ENCODE data around the gene SQSTM1. TPM values are rescaled to one million over a fixed set of nuclear protein-coding genes. Genes with fewer than 3 reads are reported as not detected.
A peak's percentile ranks its signal among the peaks of the same experiment; 100 is the strongest.

SQSTM1 gene
- polyA plus RNA-seq, 2 of the 4 experiments (the other 2 are of a cell fraction), result 362 to 625 TPM

DNA sequence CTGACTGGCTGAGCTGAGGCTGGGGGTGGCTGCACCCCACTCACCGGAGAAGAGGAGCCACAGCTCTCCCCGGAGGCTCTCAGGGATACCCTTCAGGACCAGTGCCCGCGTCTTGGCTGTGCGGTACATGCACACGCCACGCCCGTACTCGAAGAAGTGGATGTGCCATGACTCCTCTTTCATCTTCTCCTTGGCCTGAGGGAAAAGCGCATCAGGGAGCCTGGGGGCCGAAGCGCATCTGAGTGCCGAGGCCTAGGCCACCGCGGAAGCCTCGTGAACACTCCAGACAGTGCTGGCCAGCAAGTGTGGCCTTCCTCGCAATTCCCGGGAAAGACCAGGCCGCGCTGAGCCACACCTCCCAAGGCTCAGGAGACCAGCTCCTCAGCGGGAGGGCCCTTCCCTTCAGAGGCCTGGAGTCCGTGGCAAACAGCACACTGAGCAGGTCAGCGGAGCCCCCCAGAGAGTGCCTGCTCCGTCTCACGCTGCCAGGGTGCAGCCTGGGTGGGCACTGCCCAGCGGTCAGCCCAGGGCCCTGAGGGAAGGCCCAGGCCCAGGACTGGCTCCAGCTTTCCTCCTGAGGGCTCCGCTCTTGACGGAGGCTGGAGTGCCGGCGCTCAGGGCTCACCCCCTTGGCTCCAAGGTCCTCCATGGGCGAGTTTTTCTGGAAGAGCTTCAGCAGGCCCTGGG lies 58.4 kb downstream of the SQSTM1 start:
- CTCF ChIA-PET, result interaction anchor here (0.8 to 2.5 kb wide), 2 partner anchors 10 to 29 kb away, joined by 3 to 7 read pairs; no protein-coding TSS in a partner anchor
- no peak overlapping the region for H3K27ac ChIP-seq
- no peak for DNase-seq (ENCODE audit: low read depth in 1 of 2, low spot score in 1 of 2)
- no peak for FAIRE-seq
- 99% methylated on average over 25 of the region's 31 CpGs for WGBS (ENCODE audit: missing lambda C conversion rate)
- no peak overlapping the region for H3K4me3 ChIP-seq
- TF ChIP-seq EHF (CRISPR knock-in tag; IDR thresholded peaks at IDR 0.05), result no peak
- TF ChIP-seq ZFP36 (IDR thresholded peaks at IDR 0.05; ENCODE audit: borderline replicate concordance, partially characterized antibody), result no peak
- TF ChIP-seq, protein P1, sequence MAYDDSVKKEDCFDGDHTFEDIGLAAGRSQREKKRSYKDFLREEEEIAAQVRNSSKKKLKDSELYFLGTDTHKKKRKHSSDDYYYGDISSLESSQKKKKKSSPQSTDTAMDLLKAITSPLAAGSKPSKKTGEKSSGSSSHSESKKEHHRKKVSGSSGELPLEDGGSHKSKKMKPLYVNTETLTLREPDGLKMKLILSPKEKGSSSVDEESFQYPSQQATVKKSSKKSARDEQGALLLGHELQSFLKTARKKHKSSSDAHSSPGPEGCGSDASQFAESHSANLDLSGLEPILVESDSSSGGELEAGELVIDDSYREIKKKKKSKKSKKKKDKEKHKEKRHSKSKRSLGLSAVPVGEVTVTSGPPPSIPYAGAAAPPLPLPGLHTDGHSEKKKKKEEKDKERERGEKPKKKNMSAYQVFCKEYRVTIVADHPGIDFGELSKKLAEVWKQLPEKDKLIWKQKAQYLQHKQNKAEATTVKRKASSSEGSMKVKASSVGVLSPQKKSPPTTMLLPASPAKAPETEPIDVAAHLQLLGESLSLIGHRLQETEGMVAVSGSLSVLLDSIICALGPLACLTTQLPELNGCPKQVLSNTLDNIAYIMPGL (CRISPR knock-in tag; IDR thresholded peaks at IDR 0.05; ENCODE audit: borderline replicate concordance), result no peak
- peaks cover 20% of the 10 kb centered on the region for H3K9me3 ChIP-seq
- peak in 1 of 2 experiments; percentile 17; a peak in 3 of 6 replicates for ATAC-seq
- POLR2A ChIA-PET, result no interaction called here
- no peak overlapping the region for H3K4me2 ChIP-seq
- H3K4me1 ChIP-seq, result no peaks in the 10 kb centered on the region

DNA sequence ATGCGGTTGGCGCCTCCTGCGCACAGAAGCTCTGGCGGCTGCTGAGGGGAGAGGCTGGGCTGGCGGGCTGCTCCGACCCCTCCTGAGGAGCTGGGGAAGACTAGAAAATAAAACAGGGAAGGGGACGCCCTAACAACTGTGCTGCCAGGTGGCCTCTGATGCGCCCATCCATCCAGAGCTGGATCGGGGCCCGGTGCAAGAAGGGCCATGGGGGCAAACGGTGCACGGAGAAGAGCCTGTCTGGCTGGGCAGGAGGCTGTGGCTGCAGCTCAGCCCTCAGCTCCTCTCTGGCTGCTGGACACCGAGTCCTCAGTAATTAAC lies 58.9 kb downstream of the SQSTM1 start:
- Histone ChIP-seq H3K4me1 (no peaks in the 10 kb centered on the region), H3K4me2 (no peak overlapping the region), H3K27ac (no peak overlapping the region), H3K9me3 (peaks cover 25% of the 10 kb centered on the region), H3K4me3 (no peak overlapping the region)
- no peak for FAIRE-seq
- TF ChIP-seq, protein P2, sequence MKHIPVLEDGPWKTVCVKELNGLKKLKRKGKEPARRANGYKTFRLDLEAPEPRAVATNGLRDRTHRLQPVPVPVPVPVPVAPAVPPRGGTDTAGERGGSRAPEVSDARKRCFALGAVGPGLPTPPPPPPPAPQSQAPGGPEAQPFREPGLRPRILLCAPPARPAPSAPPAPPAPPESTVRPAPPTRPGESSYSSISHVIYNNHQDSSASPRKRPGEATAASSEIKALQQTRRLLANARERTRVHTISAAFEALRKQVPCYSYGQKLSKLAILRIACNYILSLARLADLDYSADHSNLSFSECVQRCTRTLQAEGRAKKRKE (CRISPR knock-in tag; IDR thresholded peaks at IDR 0.05; ENCODE audit: low read depth), result no peak
- TF ChIP-seq GATA3 (IDR thresholded peaks at IDR 0.05; ENCODE audit: borderline replicate concordance) (no peak), TP53 (CRISPR knock-in tag; IDR thresholded peaks at IDR 0.05) (no peak), MYC (IDR thresholded peaks at IDR 0.05; ENCODE audit: borderline replicate concordance, low read length) (no peak)
- TF ChIP-seq, protein P1 (CRISPR knock-in tag; IDR thresholded peaks at IDR 0.05; ENCODE audit: borderline replicate concordance), result no peak
- TF ChIP-seq, protein P3, sequence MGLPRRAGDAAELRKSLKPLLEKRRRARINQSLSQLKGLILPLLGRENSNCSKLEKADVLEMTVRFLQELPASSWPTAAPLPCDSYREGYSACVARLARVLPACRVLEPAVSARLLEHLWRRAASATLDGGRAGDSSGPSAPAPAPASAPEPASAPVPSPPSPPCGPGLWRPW (IDR thresholded peaks at IDR 0.05), result no peak
- TF ChIP-seq, protein P4, sequence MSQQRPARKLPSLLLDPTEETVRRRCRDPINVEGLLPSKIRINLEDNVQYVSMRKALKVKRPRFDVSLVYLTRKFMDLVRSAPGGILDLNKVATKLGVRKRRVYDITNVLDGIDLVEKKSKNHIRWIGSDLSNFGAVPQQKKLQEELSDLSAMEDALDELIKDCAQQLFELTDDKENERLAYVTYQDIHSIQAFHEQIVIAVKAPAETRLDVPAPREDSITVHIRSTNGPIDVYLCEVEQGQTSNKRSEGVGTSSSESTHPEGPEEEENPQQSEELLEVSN (IDR thresholded peaks at IDR 0.05; ENCODE audit: borderline replicate concordance, low read depth), result no peak
- DNase-seq (ENCODE audit: low read depth in 1 of 2, low spot score in 1 of 2), result no peak
- POLR2A ChIA-PET, result no interaction called here
- 96% methylated on average over 12 of the region's 13 CpGs for WGBS (ENCODE audit: missing lambda C conversion rate)
- ATAC-seq, result no peak; a peak in 1 of 6 replicates
- CTCF ChIA-PET, result interaction anchor here (2.5 kb wide), 1 partner anchor 29 kb away, joined by 7 read pairs; no protein-coding TSS in a partner anchor

DNA sequence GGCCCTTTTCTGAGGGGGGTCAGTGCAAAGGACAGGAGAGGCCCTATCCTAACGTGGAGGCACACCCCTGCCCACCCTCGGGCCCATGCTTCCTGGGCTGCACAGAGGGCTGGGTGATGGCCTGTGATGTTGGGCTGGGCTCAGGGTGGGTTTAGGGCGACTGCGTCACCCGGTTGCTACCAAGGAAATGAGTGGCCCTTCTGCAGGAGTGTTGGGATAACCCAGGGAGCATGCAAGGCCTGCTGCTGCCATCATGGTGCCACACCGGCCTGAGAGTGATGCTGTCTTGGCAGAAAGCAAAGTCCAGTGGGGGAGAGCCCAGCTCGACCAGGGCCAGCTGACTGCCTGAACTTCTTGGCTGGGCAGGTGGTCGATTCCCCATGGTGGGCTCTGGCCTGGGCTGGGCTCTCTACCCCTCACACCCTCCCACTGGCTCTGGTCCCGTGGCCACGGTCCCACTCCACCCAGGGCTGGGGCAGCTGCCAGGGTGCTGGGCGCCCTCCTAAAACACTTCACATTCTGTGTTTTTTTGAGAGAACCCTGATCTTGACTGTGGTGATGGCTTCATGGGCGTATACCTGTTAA lies 59.5 kb downstream of the SQSTM1 start:
- Histone ChIP-seq H3K4me3 (no peak overlapping the region), H3K27ac (no peak overlapping the region), H3K4me1 (no peaks in the 10 kb centered on the region), H3K4me2 (no peak overlapping the region), H3K9me3 (peaks cover 30% of the 10 kb centered on the region)
- TF ChIP-seq HOXA7 (CRISPR knock-in tag; IDR thresholded peaks at IDR 0.05), result no peak
- no peak for TF ChIP-seq CHD2 (IDR thresholded peaks at IDR 0.05; ENCODE audit: low read length, partially characterized antibody)
- TF ChIP-seq, protein P4 (IDR thresholded peaks at IDR 0.05; ENCODE audit: borderline replicate concordance, low read depth), result no peak
- no peak for TF ChIP-seq RARB (CRISPR knock-in tag; IDR thresholded peaks at IDR 0.05)
- no peak for TF ChIP-seq HDAC2 (IDR thresholded peaks at IDR 0.05)
- no peak for TF ChIP-seq MAZ (IDR thresholded peaks at IDR 0.05; ENCODE audit: borderline replicate concordance, low read depth, low read length)
- no peak for TF ChIP-seq NPAS2 (CRISPR knock-in tag; IDR thresholded peaks at IDR 0.05; ENCODE audit: borderline replicate concordance)
- no peak for TF ChIP-seq SREBF2 (IDR thresholded peaks at IDR 0.05)
- TF ChIP-seq ZSCAN20 (CRISPR knock-in tag; IDR thresholded peaks at IDR 0.05), result no peak
- TF ChIP-seq, protein P1 (CRISPR knock-in tag; IDR thresholded peaks at IDR 0.05; ENCODE audit: borderline replicate concordance), result no peak
- POLR2A ChIA-PET, result no interaction called here
- DNase-seq (ENCODE audit: low read depth in 1 of 2, low spot score in 1 of 2) (no peak), FAIRE-seq (no peak), ATAC-seq (peak in 1 of 2 experiments; percentile 21; a peak in 3 of 6 replicates)
- CTCF ChIA-PET, result no interaction called here
- 87% methylated on average over 10 of the region's 12 CpGs for WGBS (ENCODE audit: missing lambda C conversion rate)
